GM21737 (cell line): ENCODE measurements around the gene EIF3K.

Source experiments
- ATAC-seq: cut with Tn5 transposase; IDR thresholded peaks from one replicate; pipeline ENCODE4 v1.9.1; 2021; ENCODE audit warnings: mild to moderate bottlenecking, moderate library complexity; ENCODE audit not compliant: unreplicated experiment

EIF3K gene

DNA sequence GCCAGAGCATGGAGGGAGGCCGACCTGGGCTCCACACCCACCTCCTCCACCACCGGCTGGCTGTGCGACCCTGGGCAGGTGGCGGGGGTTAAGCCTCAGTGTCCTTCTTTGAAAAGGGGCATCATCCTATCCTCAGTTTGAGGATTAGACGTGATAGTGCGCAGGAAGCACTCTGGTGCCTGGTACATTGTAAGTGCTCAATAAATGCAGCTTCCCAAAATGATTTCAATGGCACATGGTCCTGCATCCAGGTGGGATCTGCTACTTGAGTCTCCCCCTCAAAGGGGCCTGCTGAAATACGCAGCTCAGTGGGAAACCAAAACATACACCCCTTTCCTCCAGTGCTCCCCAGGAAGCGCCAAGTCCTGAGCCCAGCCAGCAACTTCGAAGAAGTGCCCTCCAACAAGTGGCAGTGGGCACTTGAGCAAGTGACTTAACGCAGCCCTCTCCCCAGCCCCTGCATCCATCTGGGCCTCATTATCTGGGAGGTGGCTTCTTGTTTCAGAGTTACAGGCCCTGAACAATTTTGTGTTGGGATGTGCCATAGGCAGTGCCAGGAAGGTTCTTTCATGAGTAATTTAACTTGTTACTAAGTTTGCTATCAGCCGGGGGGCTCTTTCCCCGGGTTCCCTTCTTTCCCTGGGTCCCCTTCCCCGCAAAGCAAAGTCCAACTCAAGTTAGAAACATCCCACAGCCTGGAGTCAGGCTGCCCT lies 46.4 kb downstream of the EIF3K start:
- no peak for ATAC-seq

DNA sequence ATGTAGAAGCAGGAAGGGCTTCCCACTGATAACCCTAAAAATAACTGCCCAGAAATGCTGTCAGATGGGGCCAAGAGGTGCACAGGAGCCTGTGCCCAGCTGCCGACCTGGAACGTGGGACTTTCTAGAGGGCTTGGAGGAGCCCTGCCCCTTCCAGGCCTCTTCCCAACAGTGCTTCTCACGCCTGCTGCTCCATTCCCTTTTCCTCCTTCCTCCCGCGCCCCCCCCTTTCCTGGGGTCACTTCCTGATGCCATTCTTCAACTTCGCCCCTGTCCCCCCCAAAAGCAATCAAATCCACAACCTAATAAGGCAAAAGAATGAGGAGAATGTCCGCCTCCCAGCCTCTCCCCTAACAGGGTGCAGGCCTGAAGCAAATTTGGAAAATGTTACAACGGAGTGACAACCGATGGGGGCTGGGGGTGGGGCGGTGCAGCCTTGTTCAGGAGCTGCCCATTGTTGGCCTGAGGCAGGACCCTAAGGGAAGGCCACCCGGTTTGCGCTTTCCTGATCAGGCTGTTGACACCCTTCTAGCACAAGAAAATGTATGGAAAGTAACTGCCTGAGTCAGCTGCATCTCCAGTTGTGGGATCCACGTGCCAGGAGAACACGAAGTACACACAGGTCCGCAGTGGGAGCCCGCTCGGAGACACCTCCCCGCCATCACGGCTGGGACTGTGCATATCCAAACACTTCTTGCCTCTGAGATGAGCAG lies 47.1 kb downstream of the EIF3K start:
- no peak for ATAC-seq

DNA sequence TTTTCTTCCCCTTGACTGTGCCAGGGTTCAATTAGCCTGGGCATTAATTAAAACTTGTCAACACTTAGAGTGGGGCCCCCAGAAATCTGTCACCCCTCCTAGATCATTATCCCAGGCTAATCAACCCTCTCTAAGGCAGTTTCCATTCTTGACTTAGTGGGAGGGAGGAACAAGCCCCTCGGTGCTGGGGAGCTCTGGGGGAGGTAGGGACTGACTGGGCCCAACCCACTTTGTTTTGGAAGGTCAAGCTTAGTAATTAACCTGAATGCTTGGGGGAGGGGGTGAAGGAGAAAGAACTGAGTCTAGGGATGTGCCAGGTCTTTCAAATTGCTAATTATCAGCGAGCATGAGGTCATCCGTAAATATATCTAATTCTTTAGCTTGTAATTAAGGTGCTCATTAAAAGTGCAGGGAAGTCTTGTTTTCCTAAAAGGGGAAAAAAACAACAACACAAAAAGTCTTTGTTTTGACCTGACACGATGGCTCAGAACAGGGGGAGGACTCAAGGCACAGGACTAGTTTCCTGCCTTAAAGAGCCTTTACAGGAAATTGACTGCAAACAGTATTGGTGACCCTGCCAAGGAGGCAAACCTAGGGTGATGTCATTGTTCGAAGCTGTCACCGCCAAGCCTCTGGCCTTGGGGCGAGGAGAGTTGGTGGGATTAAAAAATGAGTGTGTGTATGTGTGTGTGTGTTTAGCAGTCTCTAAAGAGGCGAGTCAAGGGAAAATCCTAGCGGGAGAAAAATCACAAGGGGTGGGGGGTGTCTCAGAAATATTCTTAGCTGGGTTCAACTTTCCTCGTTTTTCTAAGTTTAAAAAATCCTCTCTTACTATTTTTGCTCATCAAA lies 47.9 kb downstream of the EIF3K start:
- no peak for ATAC-seq

DNA sequence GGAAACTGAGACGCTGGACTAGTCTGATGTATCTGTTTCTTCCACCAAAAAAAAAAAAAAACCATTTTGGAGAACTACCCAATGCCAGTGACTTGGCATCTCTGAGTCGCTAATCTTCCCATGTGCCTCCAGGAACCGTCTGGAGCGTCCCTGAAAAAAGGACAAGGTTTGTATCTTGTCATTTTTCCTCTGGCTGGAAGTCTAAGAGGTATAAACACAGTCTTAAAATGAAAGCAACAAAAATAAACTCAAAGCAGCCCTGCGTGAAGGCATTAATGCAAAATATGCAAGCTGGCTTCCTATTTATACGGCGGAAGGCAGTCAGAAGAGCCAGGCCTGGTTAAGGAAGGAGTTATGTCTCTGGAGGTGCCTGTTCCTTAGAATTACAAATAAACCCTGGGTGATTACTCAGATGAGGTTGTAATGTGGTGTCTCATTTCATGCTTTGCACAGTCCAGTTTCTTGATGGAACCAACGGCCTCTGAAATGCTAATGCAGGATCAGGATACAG lies 48.7 kb downstream of the EIF3K start:
- no peak for ATAC-seq

DNA sequence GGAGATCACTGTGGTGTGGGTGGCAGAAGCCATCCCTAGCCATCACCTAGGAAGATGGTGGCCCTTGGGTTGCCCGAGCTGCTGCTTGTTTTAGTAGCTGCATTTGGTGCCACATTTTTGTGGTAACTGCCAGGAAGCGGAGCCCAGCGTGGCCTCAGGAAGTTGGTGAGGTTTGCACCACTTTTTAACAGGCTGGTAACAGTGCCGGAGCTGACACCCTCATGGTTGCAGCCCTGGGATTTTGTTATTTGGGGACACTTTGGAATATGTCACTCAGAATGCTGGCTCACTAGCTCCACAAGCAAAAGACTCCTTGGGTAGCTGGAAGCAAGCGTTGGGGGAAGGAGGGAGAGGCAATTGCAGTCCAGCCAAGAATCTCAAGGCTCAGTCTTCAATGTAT lies 50.6 kb downstream of the EIF3K start:
- ATAC-seq = no peak

DNA sequence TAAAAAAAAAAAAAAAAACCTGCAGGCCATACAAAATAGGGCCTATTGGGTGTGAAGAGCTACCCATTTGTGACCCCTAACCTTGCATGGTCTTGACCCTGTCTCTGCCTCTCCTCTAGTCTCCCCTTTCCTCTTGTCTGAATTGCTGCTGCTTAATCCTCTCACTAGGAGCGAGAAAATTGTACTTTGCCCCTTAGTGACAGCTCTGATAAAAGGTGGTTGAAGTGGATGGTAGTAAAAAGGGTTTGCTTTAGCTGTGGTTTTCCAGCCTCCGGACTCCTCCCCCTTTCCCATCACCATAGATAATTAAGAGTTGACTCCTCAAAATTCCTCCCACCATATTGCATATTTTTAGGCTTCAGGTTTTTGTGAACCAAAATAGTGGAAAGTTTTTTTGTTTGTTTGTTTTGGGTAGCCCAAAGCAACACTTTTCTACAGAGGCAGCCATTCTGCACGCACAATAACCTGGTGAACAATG lies 52.0 kb downstream of the EIF3K start:
- ATAC-seq = no peak

DNA sequence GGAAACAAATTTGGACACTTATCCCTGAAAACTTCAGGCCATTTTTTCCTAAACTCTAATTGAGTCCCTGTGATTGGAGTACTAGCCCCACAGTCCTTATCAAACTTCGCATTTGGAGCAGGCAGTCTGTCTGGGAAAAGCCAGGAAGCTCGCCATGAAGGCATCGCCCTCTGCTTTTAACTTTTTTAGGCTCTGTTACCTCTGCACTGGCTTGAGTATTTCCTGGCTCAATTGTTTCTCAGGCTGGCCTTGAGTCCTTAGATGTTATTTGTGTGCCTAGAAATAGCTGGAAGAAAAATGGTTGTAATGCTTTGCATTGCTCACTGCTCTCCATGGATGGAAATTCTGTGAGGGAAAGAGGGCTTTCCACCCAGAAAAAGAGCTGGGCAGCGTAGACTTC lies 52.7 kb downstream of the EIF3K start:
- ATAC-seq = no peak

DNA sequence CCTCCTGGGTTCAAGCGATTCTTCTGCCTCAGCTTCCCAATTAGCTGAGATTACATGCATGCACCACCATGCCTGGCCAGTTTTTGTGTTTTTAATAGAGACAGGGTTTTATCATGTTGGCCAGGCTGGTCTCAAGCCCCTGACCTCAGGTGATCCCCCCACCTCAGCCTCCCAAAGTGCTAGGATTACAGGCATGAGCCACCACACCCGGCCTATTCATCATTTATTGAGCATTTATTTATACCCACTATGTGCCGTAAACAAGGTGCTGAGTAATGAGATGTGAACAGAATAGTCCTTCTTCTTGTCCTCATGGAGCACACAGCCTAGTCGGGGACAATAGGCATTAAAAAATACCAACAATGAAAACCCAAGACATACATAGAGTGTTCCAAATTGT lies 54.0 kb downstream of the EIF3K start:
- ATAC-seq = no peak

DNA sequence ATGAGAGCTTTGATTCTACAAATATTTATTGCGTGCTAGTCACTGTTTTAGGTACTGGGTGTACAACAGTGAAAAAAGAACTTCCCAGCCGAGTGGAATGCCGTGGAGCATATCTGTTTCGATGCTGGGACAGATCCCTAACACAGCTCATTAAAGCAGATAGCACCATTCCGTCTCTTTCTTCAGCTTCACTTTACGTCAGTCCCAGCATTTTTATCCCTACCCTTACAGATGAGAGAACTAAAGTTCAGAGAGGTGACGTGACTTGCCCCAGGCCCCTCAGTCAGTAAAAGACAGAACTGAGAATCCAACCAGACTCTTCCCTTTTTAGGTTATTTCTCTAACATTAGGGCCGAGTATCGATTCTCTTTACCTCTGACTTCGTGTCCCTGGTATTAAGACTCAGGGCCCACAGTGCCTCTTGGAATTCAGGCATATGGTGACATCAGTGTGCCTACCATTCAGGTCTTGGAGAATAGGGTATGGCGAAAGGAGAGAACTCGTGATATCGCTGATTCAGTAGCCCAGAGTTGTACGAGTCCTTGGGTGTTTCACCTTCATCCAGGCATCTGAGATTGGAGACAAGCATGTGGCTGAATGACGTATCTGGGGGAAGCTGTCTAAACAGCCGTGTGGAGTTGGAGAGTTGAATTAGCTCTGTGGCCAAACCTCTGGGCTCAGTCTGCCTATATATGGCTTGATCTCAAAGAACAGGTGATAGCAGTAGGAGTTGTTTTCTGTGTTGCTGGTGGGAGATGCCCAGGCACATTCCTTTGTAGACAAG lies 55.6 kb downstream of the EIF3K start:
- ATAC-seq = no peak

DNA sequence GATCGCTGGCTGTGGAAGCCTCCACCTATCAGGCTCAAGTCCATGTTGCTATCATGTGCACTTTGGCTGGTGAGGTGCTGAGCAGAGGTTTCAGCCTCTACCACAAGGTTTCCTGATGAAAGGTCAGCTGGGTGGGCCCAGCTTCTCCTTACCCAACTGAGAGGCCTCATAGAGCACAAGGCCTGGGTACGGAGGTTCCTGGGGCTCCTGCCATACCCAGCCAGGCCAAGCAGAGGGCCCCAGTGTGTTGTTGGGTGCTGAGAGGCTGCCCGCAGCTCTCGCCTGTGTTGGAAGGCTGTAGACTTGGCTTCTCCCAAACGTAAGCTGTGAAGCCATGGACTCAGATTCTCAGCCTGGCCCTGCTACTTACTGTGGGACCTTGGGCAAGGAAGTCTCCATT lies 56.6 kb downstream of the EIF3K start:
- no peak for ATAC-seq

DNA sequence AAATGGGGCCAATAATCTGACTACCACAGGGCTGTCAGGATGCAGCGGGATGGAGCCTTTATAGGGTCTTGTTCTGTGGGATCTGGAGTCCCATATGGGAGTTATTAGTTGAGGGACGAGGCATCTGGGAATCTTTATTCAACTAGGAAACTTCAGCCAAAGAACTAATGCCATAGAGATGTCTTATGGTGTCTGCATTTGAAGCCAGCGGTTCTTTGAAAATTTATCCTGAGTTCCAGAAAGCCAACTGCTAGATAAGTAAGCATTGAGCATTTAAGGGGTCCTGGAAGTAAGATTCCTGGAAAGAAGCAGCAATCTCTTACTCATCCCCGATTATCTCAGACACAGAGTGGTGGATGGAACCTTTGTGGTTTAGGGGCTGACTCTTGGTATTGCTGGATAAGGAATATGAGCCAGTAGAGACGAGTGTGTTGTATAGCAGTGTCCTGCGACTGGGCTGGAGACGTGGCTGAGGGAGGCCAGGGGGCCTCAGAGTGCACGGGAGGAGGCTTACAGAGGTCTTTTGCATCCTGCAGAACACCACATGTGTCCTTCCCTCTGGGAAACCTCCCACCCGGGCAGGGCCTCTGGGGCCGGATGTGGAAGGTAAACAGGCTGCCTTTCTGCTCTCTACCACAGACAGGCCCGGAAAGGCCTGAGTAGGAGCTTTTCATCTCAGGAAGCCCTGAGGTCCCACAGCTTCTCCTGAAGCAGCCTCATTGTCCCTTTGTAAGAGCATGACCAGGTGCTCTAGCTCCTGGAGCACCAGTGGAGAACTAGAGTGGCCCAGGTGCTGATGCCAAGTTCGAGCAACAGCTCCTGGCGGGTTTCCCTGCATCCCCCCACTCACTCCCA lies 57.3 kb downstream of the EIF3K start:
- ATAC-seq = no peak

DNA sequence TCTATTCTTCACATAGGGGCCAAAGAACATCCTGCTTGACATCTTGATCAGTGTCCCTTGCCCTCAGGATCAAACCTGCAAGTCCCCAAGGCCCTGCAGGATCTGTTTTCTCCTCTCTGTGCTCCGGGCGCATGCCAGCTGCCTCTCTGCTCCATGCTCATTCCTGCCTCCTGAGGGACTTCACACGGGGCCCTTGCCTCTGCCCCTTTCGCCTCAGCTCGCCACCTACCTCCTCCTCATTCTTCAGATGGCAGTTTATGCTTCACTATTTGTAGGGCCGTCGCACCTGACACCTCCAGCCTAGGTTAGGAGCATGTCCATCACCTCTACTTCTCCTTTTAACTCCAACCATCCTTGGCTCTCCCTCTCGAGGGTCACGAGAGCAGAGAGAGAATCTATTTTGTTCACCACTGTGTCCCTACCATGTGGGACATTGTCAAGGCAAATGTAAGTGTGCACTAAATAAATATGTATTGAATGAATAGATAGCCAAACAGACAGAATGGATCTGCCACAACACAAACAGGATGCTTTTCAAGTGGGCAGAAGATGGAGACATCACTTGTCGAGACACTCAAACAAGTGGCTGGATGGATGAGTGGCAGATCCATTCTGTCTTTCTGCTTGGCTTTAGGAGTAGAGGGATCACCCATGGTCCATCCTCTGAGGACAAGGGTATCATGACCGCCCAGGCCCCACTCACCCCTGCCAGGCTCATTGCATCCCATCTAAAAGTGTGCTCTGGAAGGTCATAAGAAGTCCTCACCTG lies 58.1 kb downstream of the EIF3K start:
- no peak for ATAC-seq

DNA sequence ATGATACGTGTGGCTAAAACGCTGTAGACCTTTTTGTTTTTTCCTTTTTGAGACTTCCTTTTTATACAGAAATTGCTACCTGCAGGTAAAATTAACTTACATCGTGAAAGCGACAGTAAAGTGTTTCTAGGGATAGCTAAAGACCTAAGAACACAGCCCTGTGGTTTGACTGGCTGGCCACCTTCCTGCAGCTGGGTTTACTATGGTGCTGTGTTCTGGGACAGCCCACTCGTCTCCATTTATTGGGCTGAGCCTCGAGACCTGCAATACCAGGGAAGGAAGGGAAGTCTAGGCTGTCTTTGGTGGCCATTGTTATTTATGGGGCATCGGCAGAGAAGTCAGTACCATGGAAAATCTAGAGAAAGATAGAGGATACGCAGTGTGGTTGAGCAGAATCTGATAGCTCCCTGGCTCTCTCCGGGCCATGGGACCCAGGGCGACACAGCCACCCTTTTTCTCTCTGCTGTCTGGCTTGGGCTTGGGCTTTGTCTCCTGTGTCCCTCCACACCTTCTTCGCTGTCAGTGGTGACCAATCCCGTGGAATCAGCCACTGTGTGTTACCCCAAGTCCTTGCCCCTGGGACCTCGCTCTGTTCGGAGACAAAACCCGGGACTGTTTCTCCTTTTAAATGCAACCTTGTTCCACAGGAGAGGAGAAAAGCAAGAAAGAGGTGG lies 59.4 kb downstream of the EIF3K start:
- ATAC-seq = no peak

DNA sequence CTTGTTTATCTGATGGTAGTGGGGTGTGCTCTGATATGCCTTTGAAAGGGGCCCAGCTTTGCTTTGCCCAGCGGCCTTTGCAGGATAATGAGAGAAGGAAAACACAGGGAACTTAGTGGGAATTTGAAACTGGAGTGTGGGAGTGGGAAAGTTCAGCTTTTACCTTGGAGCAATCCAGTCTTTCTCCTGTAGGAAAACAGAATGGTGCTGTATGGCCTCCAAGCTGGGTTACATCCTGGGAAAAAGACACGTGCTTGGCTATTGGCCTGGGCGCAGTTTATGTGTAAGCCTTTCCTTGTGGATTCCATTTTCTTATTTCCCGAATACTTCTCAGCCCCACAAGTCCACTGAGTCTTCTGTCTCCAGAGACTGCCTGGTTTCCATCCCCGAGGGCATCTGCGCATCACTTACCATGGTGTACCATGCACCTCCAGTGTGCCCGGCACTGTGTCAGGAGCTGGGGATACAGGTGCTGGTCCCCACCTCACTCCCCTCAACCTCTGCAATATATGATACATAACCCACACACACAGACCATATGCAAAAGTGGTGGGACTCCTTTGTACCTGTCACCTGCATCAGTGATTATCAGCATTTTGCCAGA lies 60.0 kb downstream of the EIF3K start:
- ATAC-seq = no peak

DNA sequence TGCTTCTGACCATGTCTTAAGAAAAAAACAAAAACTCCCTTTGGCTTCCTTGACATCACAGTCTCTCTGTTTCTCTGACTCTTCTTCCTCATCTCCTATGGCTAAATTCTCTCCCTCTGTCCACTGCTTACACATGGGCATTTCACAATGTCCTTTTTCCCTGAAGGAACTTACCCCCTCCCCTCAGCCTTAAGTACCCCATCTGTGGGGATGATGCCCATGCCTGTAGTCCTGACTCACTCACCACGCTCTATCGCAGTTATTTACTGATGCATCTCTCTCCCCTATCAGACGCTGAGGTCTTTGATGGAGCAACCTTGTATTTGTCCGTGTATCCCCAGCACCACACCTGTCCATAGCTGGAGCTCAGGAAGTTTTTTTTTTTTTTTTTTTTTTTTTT lies 60.9 kb downstream of the EIF3K start:
- no peak for ATAC-seq

DNA sequence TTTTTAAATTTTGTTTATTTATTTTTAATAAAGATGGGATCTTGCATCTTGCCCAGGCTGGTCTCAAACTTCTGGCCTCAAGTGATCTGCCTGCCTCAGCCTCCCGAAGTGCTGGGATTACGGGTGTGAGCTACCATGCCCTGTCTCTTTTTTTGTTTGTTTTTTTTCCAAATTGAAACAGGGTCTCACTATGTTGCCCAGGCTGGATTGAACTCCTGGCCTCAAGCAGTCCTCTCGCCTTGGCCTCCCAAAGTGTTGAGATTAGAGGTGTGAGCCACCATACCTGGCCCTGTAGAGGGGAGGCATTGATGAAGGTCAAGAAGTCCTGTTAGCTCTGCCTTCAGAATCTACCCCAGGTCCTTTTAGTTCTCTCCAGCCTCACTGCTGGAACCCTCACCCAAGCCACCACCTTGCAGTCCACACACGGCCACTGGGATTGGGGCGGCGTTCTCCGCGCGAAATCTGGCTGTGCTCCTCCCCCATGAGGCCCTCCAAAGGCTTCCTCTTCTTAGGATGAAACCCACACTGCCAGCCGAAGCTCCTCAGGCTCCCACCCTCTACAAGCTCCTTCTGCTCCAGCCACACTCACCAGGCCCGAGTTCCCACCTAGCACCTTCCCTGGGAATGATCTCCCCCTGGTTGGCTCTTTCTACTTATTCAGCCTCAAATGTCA lies 63.3 kb downstream of the EIF3K start:
- ATAC-seq = no peak

DNA sequence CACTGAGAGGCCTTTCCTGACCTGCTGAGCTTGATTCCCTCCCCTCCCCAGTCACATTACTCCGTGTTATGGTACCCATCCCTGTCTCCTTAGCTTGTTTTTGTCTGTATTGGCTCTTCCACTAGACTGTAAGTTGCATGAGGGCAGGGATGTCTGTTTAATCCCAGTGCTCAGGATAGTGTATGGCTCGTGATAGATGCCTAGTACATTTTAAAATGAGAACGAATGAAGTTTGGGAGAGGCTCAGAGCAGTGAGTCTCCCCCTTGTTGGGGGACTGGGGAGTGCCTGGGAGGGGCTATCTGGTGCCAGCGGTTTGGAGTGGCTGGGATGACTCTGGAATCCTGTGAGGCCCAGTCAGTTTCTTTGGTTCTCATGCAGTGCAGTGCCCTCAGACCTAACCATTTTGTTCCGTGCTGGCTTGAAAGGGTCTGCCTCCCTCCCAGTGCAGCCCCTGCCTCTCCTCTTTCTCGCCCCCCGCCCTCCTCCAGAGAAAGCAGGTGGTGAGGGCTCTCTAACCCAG lies 63.9 kb downstream of the EIF3K start:
- ATAC-seq = no peak
